ENCODE measurements around the gene RPL41. TPM values are rescaled to one million over a fixed set of nuclear protein-coding genes. Genes with fewer than 3 reads are reported as not detected.
"Not testable (repeated sequence)": the region's sequence is repeated elsewhere in the genome, so short reads cannot be mapped to it uniquely, and the experiment has no call there.

RPL41 gene
- total RNA-seq, 1 donor from 2014 or later: 2,837 TPM

GRCh38 chr12:56105609-56105902, 10.9 kb upstream of the RPL41 start:
- DNase-seq (no peak), ATAC-seq (no peak)
- no peak for TF ChIP-seq CTCF (IDR thresholded peaks at IDR 0.05)
- Histone ChIP-seq H3K4me3 (peak overlapping the region; percentile 95), H3K9me3 (no peaks in the 10 kb centered on the region), H3K4me1 (peaks cover 28% of the 10 kb centered on the region), H3K27me3 (ENCODE audit: low read depth) (no peaks in the 10 kb centered on the region), H3K36me3 (peaks cover 54% of the 10 kb centered on the region), H3K27ac (no peak overlapping the region)
- intact Hi-C loops (cut with DNase I): no loop called here

- peaks cover 28% of the 10 kb centered on the region for H3K4me1 ChIP-seq
- TF ChIP-seq CTCF (IDR thresholded peaks at IDR 0.05): no peak
Measured at GRCh38 chr12:56107242-56107641, 9.2 kb upstream of the RPL41 start.

DNA sequence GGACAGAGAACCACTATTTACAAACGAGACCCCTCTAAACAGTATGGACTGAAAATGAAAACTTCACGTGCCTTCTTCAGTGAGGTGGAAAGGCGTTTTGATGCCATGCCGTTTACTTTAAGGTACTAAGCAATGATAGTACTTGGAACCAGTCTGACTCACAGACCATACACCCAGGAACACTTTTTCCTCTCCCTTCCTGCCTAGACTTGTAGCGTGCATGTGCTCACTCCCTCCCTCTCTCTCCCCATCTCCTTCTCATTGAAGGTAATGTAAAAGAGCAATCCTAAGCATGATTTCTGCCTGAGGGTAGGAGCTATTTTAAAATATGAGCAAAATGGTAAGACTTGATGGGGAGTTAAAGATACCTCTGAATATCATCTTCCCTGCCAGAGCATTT, 5.9 kb upstream of the RPL41 start:
- ATAC-seq (no peak), DNase-seq (no peak)
- Histone ChIP-seq H3K27me3 (ENCODE audit: low read depth) (no peaks in the 10 kb centered on the region), H3K4me1 (peaks cover 13% of the 10 kb centered on the region), H3K9me3 (no peaks in the 10 kb centered on the region), H3K4me3 (no peak overlapping the region), H3K27ac (no peak overlapping the region), H3K36me3 (peaks cover 78% of the 10 kb centered on the region)
- intact Hi-C loops (cut with DNase I): no loop called here
- no peak for TF ChIP-seq CTCF (IDR thresholded peaks at IDR 0.05)

More at GRCh38 chr12:56107242-56107641, 9.2 kb upstream of the RPL41 start:
- Histone ChIP-seq H3K27me3 (ENCODE audit: low read depth) (no peaks in the 10 kb centered on the region), H3K4me3 (no peak overlapping the region), H3K36me3 (peaks cover 58% of the 10 kb centered on the region), H3K27ac (no peak overlapping the region), H3K9me3 (no peaks in the 10 kb centered on the region)
- intact Hi-C loops (cut with DNase I): no loop called here
- DNase-seq (no peak), ATAC-seq (no peak)

- no peak overlapping the region for H3K27ac ChIP-seq
- H3K27me3 ChIP-seq (ENCODE audit: low read depth): no peaks in the 10 kb centered on the region
- DNase-seq (no peak), ATAC-seq (no peak)
- TF ChIP-seq CTCF (IDR thresholded peaks at IDR 0.05): no peak
- no peak overlapping the region for H3K4me3 ChIP-seq
- H3K4me1 ChIP-seq: peaks cover 7% of the 10 kb centered on the region
- peaks cover 53% of the 10 kb centered on the region for H3K36me3 ChIP-seq
- no peaks in the 10 kb centered on the region for H3K9me3 ChIP-seq
- intact Hi-C loops (cut with DNase I): no loop called here
Measured at GRCh38 chr12:56114084-56114483, 2.3 kb upstream of the RPL41 start.

DNA sequence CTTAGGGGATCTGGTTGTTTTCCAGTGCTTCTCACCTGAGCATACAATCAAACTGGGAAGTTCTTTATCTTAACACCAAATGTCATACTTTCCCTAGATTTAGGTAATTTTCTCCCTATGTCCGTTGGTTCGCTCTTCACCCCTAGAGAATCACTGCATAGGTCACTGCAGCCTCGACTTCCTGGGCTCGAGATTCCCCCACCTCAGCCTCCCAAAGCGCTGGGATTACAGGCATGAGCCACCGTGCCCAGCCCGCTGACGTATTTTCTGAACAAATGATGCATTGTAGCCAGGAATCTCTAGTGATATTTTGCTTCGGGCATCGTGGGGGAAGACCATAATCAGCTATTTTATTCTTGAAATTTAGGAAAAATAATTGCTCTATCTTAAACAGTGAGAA, 1.1 kb upstream of the RPL41 start:
- H3K4me1 ChIP-seq: peaks cover 19% of the 10 kb centered on the region
- intact Hi-C loops (cut with DNase I): no loop called here
- H3K27ac ChIP-seq: peak overlapping the region; percentile 91
- no peak for TF ChIP-seq CTCF (IDR thresholded peaks at IDR 0.05)
- H3K27me3 ChIP-seq (ENCODE audit: low read depth): no peaks in the 10 kb centered on the region
- H3K9me3 ChIP-seq: no peaks in the 10 kb centered on the region
- peaks cover 48% of the 10 kb centered on the region for H3K36me3 ChIP-seq
- ATAC-seq: no peak
- H3K4me3 ChIP-seq: peak overlapping the region; percentile 72
- DNase-seq: no peak

DNA sequence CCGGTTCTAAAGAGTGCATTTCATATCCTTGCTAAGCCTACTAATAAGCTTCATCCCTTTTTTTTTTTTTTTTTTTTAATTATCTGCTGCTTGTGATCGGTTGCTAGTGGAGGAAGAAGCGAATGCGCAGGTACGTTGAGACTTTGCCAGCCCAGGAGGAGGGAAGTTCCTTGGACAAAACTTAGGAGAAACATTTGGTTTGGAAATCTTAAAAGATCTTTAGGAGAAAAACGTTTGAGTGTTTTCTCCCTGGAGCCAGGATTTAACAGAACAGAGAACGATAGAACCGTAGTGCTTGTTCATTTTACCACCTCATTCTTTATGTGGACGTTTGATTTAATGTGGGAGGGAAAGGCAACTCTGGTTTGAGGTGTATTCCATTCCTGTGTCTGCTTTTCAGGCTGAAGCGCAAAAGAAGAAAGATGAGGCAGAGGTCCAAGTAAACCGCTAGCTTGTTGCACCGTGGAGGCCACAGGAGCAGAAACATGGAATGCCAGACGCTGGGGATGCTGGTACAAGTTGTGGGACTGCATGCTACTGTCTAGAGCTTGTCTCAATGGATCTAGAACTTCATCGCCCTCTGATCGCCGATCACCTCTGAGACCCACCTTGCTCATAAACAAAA, 761 bp downstream of the RPL41 start:
- Histone ChIP-seq H3K27ac (peak overlapping the region; percentile 91), H3K36me3 (peaks cover 46% of the 10 kb centered on the region), H3K4me1 (peaks cover 21% of the 10 kb centered on the region), H3K4me3 (peak overlapping the region; percentile 72)
- H3K27me3 ChIP-seq (ENCODE audit: low read depth); intact Hi-C loops (cut with DNase I); ATAC-seq; DNase-seq; H3K9me3 ChIP-seq: not testable (repeated sequence)
